ENCODE measurements around the gene SMARCC1.

SMARCC1 gene

GRCh38 chr3:47536221-47536891 lies 245.3 kb downstream of the SMARCC1 start:
- DNase-seq = no peak

All from suppressor macrophage treated with lipopolysaccharide for 4 hours (primary cell).